AG08396 (cell line): ENCODE results near the gene NOP9.
"Not testable (repeated sequence)": the region's sequence is repeated elsewhere in the genome, so short reads cannot be mapped to it uniquely, and the experiment has no call there.

Experiments
- DNase-seq: peaks from one replicate; pipeline ENCODE4 v3.0.0; 2012; ENCODE audit warnings: low spot score, mixed read lengths

NOP9 gene

GRCh38 chr14:24353559-24354481 is 54.2 kb downstream of the NOP9 start:
- peak; percentile 45 for DNase-seq

- DNase-seq: not testable (repeated sequence)
Measured at GRCh38 chr14:24354482-24354825, 54.8 kb downstream of the NOP9 start.

GRCh38 chr14:24355009-24355408 is 55.4 kb downstream of the NOP9 start:
- no peak for DNase-seq

GRCh38 chr14:24356208-24356607 is 56.6 kb downstream of the NOP9 start:
- no peak for DNase-seq
